Right lobe of liver (tissue), 6 donors: Measurements from ENCODE around the gene HELZ2. TPM values are rescaled to one million over a fixed set of nuclear protein-coding genes. Genes with fewer than 3 reads are reported as not detected.
"Not testable (repeated sequence)": the region's sequence is repeated elsewhere in the genome, so short reads cannot be mapped to it uniquely, and the experiment has no call there.

Experiments used
- ATAC-seq, 4 donors: fragments of 200-7000 bp; cut with Tn5 transposase; one replicate each; pipeline ENCODE4 v1.9.1; 2020; ENCODE audit warnings: mild to moderate bottlenecking in 4 of 4, moderate library complexity in 4 of 4
- DNase-seq, 3 donors: peaks; one replicate each; pipeline ENCODE4 v3.0.0-alpha.2; 2020
- H3K27ac ChIP-seq, 3 donors: fragments of 200-600 bp; one replicate each; pipeline ENCODE4 v1.8.0; 2022
- H3K27me3 ChIP-seq, 2 donors: fragments of 200-600 bp; one replicate each; pipeline ENCODE4 v1.8.0; 2022
- H3K36me3 ChIP-seq, 4 donors: fragments of 200-600 bp; sonication (generic) in 1 of 4; one replicate each; pipeline versions ENCODE4 v1.5.1 to v1.8.0; 2017 to 2022; ENCODE audit warnings: control low read depth in 1 of 4
- H3K4me1 ChIP-seq, 4 donors: fragments of 200-600 bp; sonication (generic) in 1 of 4; one replicate each; pipeline versions ENCODE4 v1.5.1 to v1.8.0; 2017 to 2022; ENCODE audit warnings: control low read depth in 1 of 4
- H3K4me3 ChIP-seq, 3 donors: fragments of 200-600 bp; one replicate each; pipeline ENCODE4 v1.8.0; 2022
- H3K9me3 ChIP-seq, 4 donors: fragments of 200-600 bp; sonication (generic) in 1 of 4; one replicate each; pipeline versions ENCODE4 v1.5.1 to v1.8.0; 2017 to 2022; ENCODE audit warnings: control low read depth in 1 of 4
- CTCF ChIP-seq, 4 donors: fragments of 200-600 bp in 3 of 4; fragments of 450-650 bp in 1 of 4; IDR thresholded peaks; one replicate each; pipeline versions ENCODE4 v1.5.1 to v1.8.0; 2016 to 2022; ENCODE audit warnings: antibody characterized with exemption in 4 of 4, mild to moderate bottlenecking in 2 of 4
- POLR2A ChIP-seq: fragments of 450-650 bp; IDR thresholded peaks from one replicate; pipeline ENCODE4 v1.6.1; 2017; ENCODE audit warnings: antibody characterized with exemption, mild to moderate bottlenecking
- WGBS: methylation state at CpG from one replicate; pipeline ENCODE4 v1.1.6; 2018; ENCODE audit warnings: low coverage, low lambda C conversion rate; ENCODE audit not compliant: insufficient coverage; ENCODE audit errors: missing lambda C conversion rate; 5-methylcytosine and 5-hydroxymethylcytosine counted together
- intact Hi-C, 2 donors: fragments of 100-400 bp; cut with DNase I; formaldehyde crosslinking; loops; one replicate each; pipeline versions ENCODE4 v1.11.2 to v1.14.1; 2022
- total RNA-seq, 6 experiments: library from RNA; depleted of rRNA in 2 of 6; stranded (reverse); fragments of >200 nt in 2 of 6; fragmentation: NEBNext Ultra II Directional in 3 of 6; extraction: Animal tissue kit (Norgen Biotek cat#: 25700) in 3 of 6; gene quantifications; one replicate each; pipeline versions ENCODE4 v1.1.0 to v1.2.4, GENCODE V29; 2016 to 2023
- donor health status: DM: no; HTN: yes; CAD: no.
- donor health status: DM: no; HTN: no; CAD: no.
- donor health status: DM: no; HTN: no; CAD: no.
- donor health status: DM: no; HTN: yes; CAD: no.
- donor health status: DM: no; HTN: yes; CAD: no.

HELZ2 gene
- total RNA-seq, 6 experiments from 2014 or later = 14.8 to 30.3 (median 24.1) TPM

DNA sequence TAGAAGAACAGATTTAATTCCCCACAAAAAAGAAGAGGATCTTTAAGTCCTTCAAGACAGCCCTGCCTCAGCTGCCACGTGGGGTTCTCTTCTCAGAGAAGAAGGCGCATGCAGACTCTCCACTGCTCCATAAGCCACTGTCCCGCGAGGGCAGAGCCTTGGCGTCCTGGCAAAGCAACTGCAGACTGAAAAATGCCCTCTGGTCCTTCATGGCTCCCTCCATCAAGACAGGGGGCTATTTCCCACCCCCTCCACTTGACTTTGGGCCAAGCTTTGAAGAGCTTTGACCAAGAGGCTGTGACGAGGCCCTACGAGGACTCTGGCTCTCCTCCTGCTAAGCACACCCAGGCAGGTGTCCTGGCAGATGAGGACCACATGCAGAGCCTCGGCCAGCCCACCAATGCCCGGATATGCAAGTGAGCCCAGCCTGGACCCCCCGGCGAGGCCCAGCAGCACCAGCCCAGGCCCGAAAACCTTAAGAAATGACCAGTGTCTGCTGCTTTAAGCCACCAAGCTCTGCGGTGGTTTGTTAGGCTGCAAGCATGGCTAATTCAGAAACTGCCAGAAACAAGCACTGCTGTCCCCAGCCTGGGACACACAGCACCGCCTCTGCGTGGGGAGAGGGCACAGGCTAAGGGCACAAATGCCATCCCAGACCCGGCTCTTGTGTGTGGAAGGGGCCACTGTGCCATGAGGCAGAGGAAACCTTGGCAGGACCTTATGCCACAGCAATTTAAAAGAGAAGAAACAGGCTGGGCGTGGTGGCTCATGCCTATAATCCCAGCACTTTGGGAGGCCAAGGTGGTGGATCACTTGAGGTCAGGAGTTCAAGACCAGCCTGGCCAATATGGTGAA is 36.8 kb upstream of the HELZ2 start:
- H3K27ac ChIP-seq = no peak overlapping the region
- H3K36me3 ChIP-seq = peaks cover 0 to 4% (median 0%) of the 10 kb centered on the region in 4 donors
- H3K4me1 ChIP-seq = no peaks in the 10 kb centered on the region
- no peaks in the 10 kb centered on the region for H3K27me3 ChIP-seq
- WGBS = 86% methylated on average over 1 of the region's 17 CpGs
- TF ChIP-seq POLR2A = no peak
- no peak for TF ChIP-seq CTCF (IDR thresholded peaks at IDR 0.05)
- intact Hi-C loops = no loop called here
- DNase-seq (peak in 1 of 3 donors; percentile 11), ATAC-seq (no peak)
- H3K4me3 ChIP-seq = no peak overlapping the region
- no peaks in the 10 kb centered on the region for H3K9me3 ChIP-seq

- WGBS = 80% methylated on average over 1 of the region's 9 CpGs
- TF ChIP-seq POLR2A (no peak), CTCF (IDR thresholded peaks at IDR 0.05) (no peak)
- H3K4me3 ChIP-seq = no peak overlapping the region
- H3K36me3 ChIP-seq = peaks cover 4 to 11% (median 7%) of the 10 kb centered on the region in 4 donors
- H3K4me1 ChIP-seq = no peaks in the 10 kb centered on the region
- no peak for ATAC-seq
- H3K27me3 ChIP-seq = no peaks in the 10 kb centered on the region
- no peak for DNase-seq
- H3K9me3 ChIP-seq = no peaks in the 10 kb centered on the region
- H3K27ac ChIP-seq = no peak overlapping the region
- intact Hi-C loops = no loop called here
Measured at GRCh38 chr20:63606686-63607085, 32.6 kb upstream of the HELZ2 start.

DNA sequence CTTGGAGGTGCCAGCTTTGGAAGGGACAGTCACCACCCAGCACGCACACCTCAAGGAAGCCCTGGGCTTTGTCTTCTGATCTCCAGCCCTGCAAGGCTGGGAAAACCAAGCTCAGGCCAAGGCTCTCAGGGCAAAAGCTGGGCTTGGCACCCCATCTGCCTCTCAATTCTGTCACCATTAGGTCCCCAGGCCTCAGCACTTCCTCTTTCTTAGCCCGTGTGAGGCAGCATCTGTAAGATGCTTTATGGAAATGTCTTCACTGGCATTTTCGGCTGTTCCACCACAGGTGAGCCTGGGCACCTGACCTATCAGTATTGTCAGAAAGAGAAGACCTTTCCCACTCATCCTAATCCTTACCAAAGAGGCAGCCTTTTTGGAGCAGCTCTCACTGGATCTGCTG is 28.3 kb upstream of the HELZ2 start:
- no peak for TF ChIP-seq CTCF (IDR thresholded peaks at IDR 0.05)
- no peak for TF ChIP-seq POLR2A
- DNase-seq (peak in 1 of 3 donors; percentile 6), ATAC-seq (no peak)
- no peak overlapping the region for H3K27ac ChIP-seq
- no peaks in the 10 kb centered on the region for H3K4me1 ChIP-seq
- no peaks in the 10 kb centered on the region for H3K9me3 ChIP-seq
- no CpG with 5 or more reads among the region's 3 CpGs for WGBS
- peaks cover 4 to 26% (median 12%) of the 10 kb centered on the region in 4 donors for H3K36me3 ChIP-seq
- intact Hi-C loops = no loop called here
- no peak overlapping the region for H3K4me3 ChIP-seq
- no peaks in the 10 kb centered on the region for H3K27me3 ChIP-seq

- 47% methylated on average over 5 of the region's 8 CpGs for WGBS
- H3K4me3 ChIP-seq, H3K27ac ChIP-seq, H3K4me1 ChIP-seq, intact Hi-C loops, H3K9me3 ChIP-seq, ATAC-seq, H3K27me3 ChIP-seq: not testable (repeated sequence)
- peaks cover 4 to 26% (median 12%) of the 10 kb centered on the region in 4 donors for H3K36me3 ChIP-seq
- DNase-seq = peak in 1 of 3 donors; percentile 2
Measured at GRCh38 chr20:63601679-63602078, 27.6 kb upstream of the HELZ2 start.

DNA sequence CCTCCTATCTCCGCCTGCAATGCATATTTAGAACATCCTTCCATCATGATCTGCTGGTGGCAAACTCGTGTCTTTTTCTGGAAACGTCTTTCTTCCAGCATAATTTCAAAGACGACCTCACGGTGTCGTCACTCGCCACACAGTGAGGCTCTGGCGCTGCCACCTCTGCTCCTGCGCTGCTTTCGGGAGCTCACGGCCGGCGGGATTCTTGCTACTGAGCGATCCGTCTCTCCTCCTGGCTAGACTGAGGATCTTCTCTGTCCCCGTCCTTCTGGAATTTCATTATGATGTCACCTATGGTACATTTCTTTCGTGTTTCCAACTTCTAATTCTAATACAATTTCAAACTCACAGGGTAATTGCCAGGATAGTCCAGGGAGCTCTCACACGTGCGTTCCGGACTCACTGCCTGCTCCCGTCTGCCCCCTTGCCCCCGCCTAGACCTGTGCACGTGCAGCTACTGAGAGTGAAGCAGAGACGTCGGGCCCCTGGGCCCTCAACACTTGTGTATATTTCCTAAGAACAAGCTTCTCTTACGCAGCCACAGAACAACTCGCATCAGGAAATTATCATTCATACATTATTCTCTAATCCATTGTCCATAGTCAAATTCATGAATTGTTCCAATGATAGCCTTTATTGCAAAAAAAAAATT is 25.5 kb upstream of the HELZ2 start:
- 91% methylated on average over 21 of the region's 27 CpGs for WGBS
- intact Hi-C loops = no loop called here
- Histone ChIP-seq H3K27me3 (no peaks in the 10 kb centered on the region), H3K4me1 (no peaks in the 10 kb centered on the region), H3K27ac (no peak overlapping the region), H3K9me3 (no peaks in the 10 kb centered on the region), H3K36me3 (peaks cover 4 to 26% (median 12%) of the 10 kb centered on the region in 4 donors), H3K4me3 (no peak overlapping the region)
- ATAC-seq = no peak
- DNase-seq = peak in 1 of 3 donors; percentile 8
- no peak for TF ChIP-seq CTCF (IDR thresholded peaks at IDR 0.05)
- no peak for TF ChIP-seq POLR2A
